NCI-H187 treated with DMSO at 0.1 percent for 48 hours (cell line): Measurements from ENCODE around the gene RAF1.
"Not testable (repeated sequence)": the region's sequence is repeated elsewhere in the genome, so short reads cannot be mapped to it uniquely, and the experiment has no call there.

Experiments
- DNase-seq: peaks from one replicate; lab custom pipeline; 2025; lab: John Stamatoyannopoulos, UW

Gene RAF1

DNA sequence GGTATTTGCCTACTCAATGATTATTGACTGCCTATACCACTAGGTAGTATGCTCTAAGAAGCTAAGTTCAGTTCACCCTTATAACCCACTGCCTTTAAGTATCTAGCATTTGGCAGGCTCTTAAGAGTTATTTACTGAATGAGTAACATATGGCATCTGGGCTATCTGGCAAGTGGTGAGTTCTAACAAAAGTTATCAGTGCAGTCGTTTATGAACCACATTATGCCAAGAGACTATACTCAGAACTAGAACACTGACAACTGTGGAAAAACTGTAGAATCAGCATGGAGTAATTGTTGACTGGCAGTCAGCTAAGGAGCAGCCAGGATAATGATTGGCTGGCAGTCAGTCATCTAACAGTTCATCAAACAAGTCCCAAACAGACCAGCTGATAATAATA lies 25.8 kb downstream of the RAF1 start:
- DNase-seq: no peak

DNA sequence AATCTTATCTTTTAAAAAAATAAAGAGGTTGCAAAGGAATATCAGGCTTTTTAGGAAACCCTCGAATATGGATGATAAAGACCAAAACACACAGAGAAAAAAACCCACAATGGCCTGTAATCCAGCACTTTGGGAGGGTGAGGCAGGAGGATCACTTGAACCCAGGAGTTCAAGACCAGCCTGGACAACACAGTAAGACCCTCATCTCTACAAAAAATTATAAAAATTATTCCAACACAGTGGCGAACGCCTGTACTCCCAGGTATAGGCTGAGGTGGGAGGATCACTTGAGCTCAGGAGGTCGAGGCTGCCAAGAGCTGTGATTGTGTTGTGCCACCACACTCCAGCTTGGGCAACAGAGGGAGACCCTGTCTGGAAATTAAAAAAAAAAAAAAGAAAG lies 30.8 kb downstream of the RAF1 start:
- no peak for DNase-seq

DNA sequence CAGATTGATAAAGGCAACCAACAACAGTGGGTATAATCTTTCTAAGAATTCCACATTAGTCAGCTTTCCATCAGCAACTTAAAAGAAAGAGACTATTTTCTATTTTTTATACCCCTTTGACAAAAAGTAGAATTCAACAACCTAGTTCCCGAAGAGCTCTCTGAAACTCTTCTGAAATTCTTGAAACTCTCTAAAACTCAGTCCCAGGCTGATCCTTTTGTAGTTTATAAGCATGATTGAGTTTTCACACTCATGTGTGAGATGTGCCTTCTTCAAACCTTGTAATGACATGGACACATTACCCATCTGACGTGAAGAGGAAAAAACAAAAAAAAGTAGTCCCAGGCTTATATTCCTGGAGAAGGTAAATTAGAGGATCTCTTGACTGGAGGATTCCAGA lies 31.4 kb downstream of the RAF1 start:
- no peak for DNase-seq

DNA sequence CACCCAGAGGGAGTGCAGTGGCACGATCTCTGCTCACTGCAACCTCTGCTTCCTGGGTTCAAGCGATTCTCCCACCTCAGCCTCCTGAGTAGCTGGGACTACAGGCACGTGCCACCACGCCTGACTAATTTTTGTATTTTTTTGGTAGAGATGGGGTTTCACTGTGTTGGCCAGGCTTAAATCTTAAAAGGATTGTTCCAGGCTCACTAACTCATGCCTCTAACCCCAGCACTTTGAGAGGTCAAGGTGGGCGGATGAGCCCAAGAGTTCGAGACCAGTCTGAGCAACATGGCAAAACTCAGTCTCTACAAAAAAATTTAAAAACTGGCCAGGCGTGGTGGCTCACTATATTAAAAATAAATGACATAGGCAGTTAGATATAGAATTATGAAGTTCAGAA lies 33.1 kb downstream of the RAF1 start:
- DNase-seq: not testable (repeated sequence)

DNA sequence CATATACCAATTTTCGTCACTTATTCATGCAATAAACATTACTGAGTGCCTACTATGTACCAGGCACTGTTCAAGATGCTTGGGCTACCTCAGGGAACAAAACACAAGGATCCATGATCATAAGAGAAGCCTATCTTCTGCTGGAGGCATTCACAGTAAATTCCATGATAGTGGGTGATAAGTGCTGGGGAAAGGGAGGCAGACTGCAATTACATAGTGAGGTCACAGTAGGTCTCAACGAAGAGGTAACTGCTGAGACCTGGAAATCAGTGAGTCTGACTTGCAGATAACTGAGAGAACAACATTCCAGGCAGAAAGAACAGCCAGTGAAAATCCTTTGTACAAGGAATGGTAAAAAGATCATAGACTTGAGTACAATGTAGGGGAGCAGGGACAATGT lies 33.6 kb downstream of the RAF1 start:
- DNase-seq: no peak

DNA sequence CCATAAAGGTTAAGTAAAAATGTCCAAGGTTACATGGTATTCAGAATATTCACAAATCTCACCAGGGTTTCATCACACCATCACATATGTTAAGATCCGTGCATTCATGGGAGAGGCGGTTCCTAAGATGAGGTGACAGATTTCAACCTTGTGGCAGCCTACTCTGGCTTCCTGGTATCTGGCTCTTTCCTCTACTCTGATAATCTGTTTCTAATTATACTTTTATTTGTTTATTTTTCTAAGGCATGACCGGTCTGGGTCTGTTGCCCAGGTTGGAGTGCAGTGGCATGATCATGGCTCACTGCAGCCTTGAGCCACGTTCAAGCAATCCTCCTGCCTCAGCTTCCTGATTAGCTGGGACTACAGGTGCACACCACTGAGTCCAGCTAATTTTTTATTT lies 34.4 kb downstream of the RAF1 start:
- no peak for DNase-seq

DNA sequence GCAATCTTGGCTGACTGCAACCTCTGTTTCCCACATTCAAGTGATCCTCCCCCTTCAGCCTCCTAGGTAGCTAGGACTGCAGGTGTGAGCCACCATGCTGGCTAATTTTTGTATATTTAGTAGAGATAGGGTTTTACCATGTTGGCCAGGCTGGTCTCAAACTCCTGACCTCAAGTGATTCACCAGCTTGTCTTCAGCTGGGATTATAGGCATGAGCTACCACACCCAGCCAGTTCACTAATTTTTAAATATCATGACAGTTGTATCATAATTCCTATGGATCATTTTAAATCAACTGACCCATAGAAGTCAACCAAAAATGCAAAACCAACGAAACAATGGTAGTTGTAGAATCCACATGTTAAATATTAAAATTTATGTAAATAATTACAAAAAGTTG lies 35.1 kb downstream of the RAF1 start:
- DNase-seq: no peak

DNA sequence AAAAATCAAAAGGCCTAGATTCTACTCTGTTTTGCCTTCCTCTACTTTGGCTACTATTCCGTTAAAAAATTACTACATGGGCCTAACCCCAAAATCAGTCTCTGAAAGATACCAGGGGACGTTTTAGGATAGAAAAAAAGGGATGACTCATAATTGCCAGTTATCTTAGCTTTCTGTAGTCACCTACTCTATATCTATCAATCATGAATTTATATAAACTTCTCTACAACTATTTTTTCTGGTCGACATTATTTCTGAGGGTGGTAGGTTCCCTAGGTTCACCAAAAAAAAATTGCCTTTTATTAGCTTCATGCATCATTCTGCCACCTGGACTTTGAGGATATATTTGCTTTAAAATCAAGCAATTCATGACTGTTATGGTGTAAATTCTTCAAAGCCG lies 36.5 kb downstream of the RAF1 start:
- no peak for DNase-seq

DNA sequence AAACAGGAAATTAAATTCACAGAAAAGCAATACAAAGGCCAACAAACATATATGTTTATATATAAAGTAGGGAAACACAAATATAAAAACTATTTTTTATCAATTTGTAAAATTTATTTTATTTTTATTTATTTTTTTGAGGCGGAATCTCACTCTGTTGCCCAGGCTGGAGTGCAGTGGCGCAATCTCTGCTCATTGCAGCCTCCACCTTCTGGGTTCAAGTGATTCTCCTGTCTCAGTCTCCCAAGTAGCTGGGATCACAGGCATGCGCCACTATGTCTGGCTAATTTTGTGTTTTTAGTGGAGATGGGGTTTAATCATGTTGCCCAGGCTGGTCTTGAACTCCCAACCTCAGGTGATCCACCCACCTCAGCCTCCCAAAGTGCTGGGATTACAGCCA lies 39.0 kb downstream of the RAF1 start:
- DNase-seq: not testable (repeated sequence)

DNA sequence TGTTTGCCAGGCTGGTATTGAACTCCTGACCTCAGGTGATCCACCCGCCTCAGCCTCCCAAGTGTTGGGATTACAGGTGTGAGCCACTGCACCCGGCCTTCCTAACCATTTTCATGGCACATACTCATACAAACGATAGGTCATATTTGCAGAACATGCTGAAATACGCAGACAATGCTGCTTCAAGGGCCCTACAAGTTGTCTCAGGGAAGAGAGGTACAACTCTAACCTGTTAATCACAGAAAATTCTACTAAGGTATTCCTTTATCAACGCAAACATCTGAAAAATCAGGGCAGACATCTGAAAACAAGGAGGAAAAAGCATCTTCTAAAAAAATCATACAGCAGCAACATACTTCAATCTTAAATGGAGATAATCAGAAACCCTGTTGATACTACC lies 39.9 kb downstream of the RAF1 start:
- DNase-seq: no peak

DNA sequence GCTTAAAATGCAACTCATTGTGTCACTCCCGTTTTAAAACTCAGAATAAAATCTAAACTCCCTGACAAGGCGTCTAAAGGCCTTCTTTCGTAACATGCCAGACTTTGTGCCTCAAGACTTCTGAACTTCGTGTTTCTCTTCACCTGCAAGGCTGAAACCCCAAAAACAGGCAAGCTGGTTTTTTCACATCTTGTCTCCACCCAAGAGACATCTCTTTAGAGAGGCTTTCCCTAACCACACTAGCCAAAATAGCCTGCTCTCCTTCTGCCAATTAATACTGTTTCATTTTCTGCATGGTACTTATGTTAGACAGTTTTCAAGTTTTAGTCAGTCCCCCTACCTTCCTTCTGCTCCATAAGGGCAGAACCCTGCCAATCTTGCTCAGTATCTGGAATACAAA lies 41.6 kb downstream of the RAF1 start:
- no peak for DNase-seq

DNA sequence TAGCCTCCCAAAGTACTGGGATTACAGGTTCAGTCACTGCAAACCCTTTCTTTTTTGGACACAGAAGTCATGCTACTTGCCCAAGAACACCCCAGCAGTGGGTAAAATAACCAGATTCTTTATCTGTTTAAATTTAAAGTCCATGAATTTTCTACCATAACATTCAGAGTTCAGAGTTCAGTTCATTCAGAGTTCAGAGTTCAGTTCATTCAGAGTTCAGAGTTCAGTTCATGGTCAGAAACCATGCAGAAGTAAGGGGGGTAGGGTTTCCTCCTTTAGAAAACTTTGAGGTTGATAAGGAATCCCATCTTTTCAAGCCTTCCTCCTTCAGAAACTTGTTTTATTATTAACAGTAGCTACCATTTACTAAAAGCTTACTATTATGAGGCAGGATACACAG lies 43.2 kb downstream of the RAF1 start:
- DNase-seq: no peak

DNA sequence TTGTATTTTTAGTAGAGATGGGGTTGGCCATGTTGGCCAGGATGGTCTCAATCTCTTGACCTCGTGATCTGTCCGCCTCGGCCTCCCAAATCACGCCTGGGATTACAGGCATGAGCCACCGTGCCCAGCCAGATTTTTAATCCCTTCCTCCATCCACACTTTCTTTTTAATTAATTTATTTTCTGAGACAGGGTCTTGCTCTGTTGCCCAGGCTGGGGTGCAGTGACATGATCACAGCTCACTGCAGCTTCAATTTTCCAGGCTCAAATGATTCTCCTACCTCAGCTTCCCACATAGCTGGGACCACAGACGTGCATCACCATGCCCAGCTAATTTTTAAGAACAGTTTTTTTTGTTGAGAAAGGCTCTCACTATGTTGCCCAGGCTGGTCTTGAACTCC lies 43.6 kb downstream of the RAF1 start:
- no peak for DNase-seq

DNA sequence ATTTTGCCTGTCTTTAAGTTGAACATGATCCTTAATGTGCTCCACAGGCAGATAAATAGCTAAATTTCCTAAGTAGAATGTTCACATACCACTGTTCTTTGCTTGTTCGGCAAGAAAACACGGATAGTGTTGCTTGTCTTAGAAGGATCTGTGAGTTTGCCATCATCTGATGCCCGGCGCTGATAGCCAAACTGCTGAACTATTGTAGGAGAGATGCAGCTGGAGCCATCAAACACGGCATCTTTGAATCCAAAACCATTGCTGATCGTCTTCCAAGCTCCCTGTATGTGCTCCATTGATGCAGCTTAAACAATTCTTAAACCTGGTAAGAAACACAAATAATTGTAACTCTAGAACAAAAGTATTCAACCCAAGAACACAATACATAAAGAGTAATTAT lies 45.5 kb downstream of the RAF1 start:
- DNase-seq: no peak

DNA sequence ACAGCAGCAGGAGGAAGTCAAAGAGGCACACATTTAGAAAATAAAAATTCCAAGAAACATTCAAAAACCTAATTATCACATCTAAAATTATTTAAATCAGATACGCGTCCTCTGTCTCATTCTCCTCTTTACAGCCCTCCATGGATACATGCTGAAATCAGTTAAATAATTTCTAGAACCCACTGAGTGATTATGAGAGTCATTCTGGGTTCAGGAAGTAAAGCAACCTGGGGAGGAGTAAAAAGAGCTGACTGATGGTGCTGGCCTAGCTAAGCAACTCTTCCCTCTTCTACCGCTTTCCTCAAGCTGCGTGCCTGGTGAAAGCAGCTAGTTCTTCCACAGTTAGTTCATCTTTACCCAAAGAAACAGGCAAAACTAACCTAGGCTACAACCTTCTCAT lies 48.7 kb downstream of the RAF1 start:
- DNase-seq: no peak

DNA sequence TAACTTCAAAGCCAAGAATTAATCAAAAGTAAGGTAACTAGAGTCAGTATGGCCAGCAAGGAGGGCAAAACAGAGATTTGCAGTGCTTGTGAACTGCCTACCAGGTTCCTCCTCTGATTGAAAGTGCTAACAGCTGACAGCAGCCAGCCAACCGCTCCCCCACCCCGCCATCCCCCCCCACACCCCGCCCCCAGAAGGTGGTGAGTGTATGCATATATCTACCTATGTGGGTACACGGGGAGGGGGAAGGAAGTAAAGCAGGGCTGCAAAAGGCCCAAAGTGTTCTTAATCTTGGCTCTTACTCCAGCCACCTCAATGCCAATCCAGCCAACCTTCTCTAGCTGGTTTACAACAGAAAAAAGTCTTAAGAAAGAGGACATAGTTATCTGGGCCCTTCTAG lies 50.7 kb downstream of the RAF1 start:
- DNase-seq: no peak

DNA sequence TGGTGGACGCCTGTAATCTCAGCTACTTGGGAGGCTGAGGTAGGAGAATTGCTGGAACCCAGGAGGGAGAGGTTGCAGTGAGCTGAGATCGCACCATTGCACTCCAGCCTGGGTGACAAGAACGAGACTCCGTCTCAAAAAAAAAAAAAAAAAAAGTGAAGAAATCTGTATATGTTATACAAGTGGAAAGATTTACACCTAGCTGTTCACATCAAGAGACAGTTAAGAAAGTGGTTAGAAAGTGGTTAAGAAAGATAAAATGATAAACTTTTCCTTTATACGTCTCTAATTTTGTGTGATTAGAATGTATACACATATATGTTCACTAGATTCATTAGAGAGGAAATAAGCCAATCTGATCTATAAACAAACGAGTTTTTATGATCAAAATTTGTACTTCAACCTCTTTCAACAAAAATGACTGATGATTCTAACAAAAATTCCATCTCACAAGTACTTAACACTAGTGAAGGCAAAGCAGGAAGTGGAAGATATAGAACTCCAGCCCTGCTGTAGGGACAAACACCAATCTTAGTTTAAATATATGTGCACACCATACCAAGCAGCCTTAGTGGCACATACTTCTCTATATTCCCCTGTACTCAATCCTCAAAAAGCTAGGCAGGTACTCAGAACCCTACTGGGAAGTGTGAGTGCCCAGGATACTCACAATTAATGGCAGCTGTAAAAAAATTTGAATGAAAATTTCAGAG lies 51.2 kb downstream of the RAF1 start:
- DNase-seq: no peak

DNA sequence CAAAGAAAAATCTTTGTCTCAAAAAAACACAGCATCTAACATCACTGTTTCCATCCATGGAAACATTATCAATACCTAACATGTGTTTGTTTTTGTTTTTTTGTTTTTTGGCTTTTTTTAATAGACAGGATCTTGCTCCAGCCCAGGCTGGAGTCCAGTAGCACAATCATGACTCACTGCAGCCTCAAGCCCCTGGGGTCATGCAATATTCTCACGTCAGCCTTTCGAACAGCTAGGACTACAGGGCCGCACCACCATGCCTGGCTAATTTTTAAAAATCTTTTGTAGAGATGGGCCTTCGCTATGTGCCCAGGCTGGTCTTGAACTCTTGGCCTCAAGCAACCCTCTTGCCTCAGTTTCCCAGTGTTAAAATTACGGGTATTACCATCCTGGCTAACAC lies 52.8 kb downstream of the RAF1 start:
- no peak for DNase-seq

DNA sequence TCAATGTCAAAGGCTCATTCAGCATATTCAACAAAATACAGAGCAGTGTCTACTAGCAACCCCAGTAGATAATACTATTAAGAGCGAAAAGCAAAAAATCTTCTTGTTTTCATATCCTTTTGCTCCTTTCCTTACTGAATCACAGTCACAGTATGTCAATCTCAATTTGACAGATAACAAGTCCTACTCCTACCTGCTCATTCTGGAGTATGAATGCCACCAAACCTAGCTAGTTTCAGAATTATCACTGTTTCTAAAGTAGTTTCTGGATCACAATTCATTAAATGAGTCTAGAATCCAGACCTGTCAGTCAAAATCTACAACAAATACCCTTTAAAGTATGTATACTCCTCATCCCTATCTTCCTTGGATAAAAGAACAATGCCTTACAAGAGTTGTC lies 55.5 kb downstream of the RAF1 start:
- DNase-seq: no peak

DNA sequence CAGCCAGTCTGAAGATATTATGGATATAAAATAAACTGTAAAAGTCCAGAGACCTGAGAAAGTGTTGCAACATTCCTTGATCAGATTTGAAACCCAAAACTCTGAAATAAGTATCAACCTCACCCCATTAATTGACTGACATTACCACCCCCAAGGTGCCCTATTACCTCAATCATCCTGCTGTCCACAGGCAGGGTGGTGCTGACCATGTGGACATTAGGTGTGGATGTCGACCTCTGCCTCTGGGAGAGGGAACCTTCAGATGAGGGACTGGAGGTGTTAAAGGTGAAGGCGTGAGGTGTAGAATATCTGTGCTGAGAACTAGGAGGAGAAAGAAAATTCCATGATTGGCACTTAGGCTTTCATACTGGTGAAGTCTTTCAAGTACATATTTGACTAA lies 59.9 kb downstream of the RAF1 start:
- DNase-seq: no peak

DNA sequence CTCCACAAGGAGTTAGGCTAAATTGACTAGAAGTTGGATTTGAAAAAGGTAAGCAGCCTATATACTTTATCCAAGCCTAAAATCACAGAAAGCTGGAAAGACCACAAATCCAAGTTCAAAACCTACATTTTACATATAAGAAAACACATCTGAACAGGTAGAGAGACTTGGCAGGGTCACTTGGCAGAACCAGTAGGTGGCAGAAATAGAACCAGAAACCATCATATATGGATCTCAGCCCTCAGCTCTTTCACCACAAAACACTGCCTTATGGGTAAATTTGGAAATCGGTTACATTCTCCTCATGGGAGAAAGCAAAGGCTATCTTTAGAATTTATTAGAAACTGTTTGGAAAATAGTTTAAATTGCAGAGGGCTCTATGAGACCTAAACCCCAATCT lies 62.8 kb downstream of the RAF1 start:
- no peak for DNase-seq

DNA sequence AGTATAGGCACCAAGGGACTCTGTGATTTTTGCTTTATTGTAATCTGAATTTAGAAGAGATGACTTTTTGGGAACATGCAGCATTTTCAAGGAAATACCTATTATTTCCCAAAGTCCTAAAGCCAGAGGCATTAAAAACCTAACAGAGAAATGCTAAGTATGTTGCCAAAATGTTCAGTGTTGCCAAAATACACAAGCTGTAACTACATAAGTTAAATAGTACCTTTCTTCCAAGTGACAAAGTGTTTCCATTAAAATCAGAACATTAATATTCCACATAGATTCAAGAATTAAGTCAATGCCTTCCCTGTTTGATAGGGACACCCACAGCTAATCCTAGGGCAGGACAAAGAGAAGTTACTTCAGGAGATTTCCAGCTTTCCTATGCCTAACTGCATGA lies 65.0 kb downstream of the RAF1 start:
- DNase-seq: no peak

DNA sequence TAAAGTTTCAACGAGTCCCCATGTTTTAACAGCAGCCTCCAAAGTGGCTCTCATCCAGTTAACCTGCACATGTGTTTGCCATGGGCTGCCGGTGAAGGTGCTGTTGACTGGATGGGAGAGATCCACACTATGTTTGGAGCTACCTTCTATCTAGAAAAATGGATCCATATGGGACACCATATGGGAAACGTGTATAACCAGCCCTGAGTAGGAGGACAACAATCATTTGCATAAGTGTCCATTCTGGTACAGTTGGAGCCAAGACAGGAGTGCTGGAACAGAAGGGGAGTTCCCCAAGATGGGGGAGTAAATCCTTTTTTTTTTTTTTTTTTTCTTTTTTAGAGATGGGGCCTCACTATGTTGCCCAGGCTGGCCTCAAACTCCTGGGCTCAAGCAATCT lies 70.4 kb downstream of the RAF1 start:
- no peak for DNase-seq

DNA sequence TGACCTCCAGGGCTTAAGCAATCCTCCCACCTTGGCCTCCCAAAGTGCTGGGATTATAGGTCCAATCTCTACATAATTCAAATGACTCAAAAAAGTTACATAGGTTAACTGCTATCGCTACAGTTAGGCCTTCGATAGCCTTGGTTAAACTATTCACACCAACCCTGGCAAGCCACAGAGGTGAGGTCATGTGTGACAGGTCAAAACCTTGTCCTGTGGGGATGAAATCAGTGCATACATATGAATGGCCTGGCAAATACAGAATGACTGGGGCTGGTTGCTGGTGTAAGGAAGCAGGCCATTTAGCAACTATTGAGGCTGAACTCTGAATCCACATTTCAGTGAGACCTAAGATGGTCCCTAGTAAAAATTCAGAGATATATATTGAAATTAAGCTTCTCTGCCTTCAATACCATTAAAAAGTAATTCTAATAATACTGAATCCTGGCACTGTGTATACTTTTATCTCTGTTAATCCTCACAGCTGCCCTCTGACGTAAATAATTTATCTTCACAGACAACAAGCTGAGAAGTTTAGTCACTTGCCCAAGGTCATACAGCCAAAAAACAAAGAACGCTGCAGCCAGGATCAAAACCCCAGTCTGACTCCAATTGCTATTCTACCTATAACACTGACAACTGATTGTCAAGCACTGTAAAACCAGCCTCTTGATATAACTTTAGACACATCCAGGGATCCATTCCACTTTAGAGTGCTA lies 71.8 kb downstream of the RAF1 start:
- DNase-seq: no peak
